IPS-NIHi7 (cell line): ENCODE data around the gene HBA2.
"Not testable (repeated sequence)": the region's sequence is repeated elsewhere in the genome, so short reads cannot be mapped to it uniquely, and the experiment has no call there.

ENCODE experiments used
- DNase-seq: peaks from one replicate; pipeline ENCODE4 v3.0.0; 2012; ENCODE audit warnings: mixed read lengths; ENCODE audit errors: extremely low spot score

HBA2 gene

GRCh38 chr16:194516-194915 is 21.8 kb downstream of the HBA2 start:
- no peak for DNase-seq

- DNase-seq = no peak
These were observed 27.7 kb downstream of the HBA2 start for GRCh38 chr16:200388-200787.

- DNase-seq = no peak
These were observed 30.6 kb downstream of the HBA2 start for GRCh38 chr16:203246-203645.

GRCh38 chr16:204046-204445 is 31.4 kb downstream of the HBA2 start:
- not testable (repeated sequence) for DNase-seq

- DNase-seq = not testable (repeated sequence)
These were observed 36.7 kb downstream of the HBA2 start for GRCh38 chr16:209359-209758.

- not testable (repeated sequence) for DNase-seq
These were observed 39.0 kb downstream of the HBA2 start for GRCh38 chr16:211631-212180.

GRCh38 chr16:212999-213398 is 40.3 kb downstream of the HBA2 start:
- no peak for DNase-seq

GRCh38 chr16:220021-220420 is 47.3 kb downstream of the HBA2 start:
- no peak for DNase-seq
